GM18499 (cell line): Measurements from ENCODE around the gene RERE.

Experiments used
- ATAC-seq: cut with Tn5 transposase; IDR thresholded peaks from one replicate; pipeline ENCODE4 v1.9.1; 2021; ENCODE audit warnings: moderate number of reproducible peaks; ENCODE audit not compliant: insufficient read depth, unreplicated experiment

RERE gene

GRCh38 chr1:8364528-8365442 lies 452.7 kb downstream of the RERE start:
- ATAC-seq: no peak

- no peak for ATAC-seq
Measured at GRCh38 chr1:8363767-8364301, 453.6 kb downstream of the RERE start.

- no peak for ATAC-seq
Measured at GRCh38 chr1:8363186-8363766, 454.2 kb downstream of the RERE start.

GRCh38 chr1:8362701-8363101 lies 454.7 kb downstream of the RERE start:
- no peak for ATAC-seq

- ATAC-seq: no peak
Measured at GRCh38 chr1:8361198-8361849, 456.1 kb downstream of the RERE start.

- no peak for ATAC-seq
Measured at GRCh38 chr1:8360493-8361197, 456.8 kb downstream of the RERE start.

GRCh38 chr1:8359617-8360481 lies 457.6 kb downstream of the RERE start:
- ATAC-seq: no peak

- no peak for ATAC-seq
Measured at GRCh38 chr1:8358897-8359616, 458.4 kb downstream of the RERE start.

GRCh38 chr1:8358241-8358896 lies 459.1 kb downstream of the RERE start:
- ATAC-seq: no peak

GRCh38 chr1:8357329-8358101 lies 459.9 kb downstream of the RERE start:
- no peak for ATAC-seq

- no peak for ATAC-seq
Measured at GRCh38 chr1:8356256-8357209, 460.9 kb downstream of the RERE start.

GRCh38 chr1:8355439-8356255 lies 461.8 kb downstream of the RERE start:
- ATAC-seq: no peak

GRCh38 chr1:8354038-8354437 lies 463.4 kb downstream of the RERE start:
- ATAC-seq: no peak

GRCh38 chr1:8352886-8353785 lies 464.3 kb downstream of the RERE start:
- ATAC-seq: no peak

- ATAC-seq: no peak
Measured at GRCh38 chr1:8352471-8352845, 465.0 kb downstream of the RERE start.
